ENCODE data around the gene DCANP1. TPM values are rescaled to one million over a fixed set of nuclear protein-coding genes. Genes with fewer than 3 reads are reported as not detected.
A peak's percentile ranks its signal among the peaks of the same experiment; 100 is the strongest.

The DCANP1 gene
- total and polyA plus RNA-seq, 2 of the 13 experiments (the other 11 are each of a cell fraction or from before 2014, with no cell fraction given), result not detected

- ChIA-PET CTCF (ENCODE audit: low intra/inter-chr PET ratio, low total read pairs) (no interaction called here), POLR2A (no interaction called here)
- TF ChIP-seq ZNF629 (CRISPR knock-in tag; conservative IDR thresholded peaks at IDR 0.05) (peak; percentile 84), ZNF788 (CRISPR knock-in tag; IDR thresholded peaks at IDR 0.05; ENCODE audit: borderline replicate concordance) (no peak), AHDC1 (CRISPR knock-in tag; IDR thresholded peaks at IDR 0.05; ENCODE audit: borderline replicate concordance) (no peak), GTF3A (CRISPR knock-in tag; conservative IDR thresholded peaks at IDR 0.05) (no peak), ZBTB43 (CRISPR knock-in tag; conservative IDR thresholded peaks at IDR 0.05) (no peak), SIX4 (CRISPR knock-in tag; IDR thresholded peaks at IDR 0.05) (no peak)
- no peaks in the 10 kb centered on the region for H4K20me1 ChIP-seq (ENCODE audit: insufficient read depth, low read length)
- H3K9ac ChIP-seq (ENCODE audit: insufficient read depth, low read depth, low read length), result no peak overlapping the region
- DNase-seq (ENCODE audit: low spot score) (no peak), FAIRE-seq (no peak), ATAC-seq (no peak)
- no TSS peak for BruUV-seq (replicated peaks)
- no peaks in the 10 kb centered on the region for H3K79me2 ChIP-seq (ENCODE audit: insufficient read depth, low read length)
- H3K27ac ChIP-seq (ENCODE audit: extremely low read length, insufficient read depth, low read length), result no peak overlapping the region
- H3K36me3 ChIP-seq (replicated peaks in 1 of 2; ENCODE audit: control insufficient read depth in 1 of 2, insufficient read depth in 2 of 2, low read length in 2 of 2), result no peaks in the 10 kb centered on the region
- no peak overlapping the region for H2AFZ ChIP-seq (ENCODE audit: low read length)
- H3K9me3 ChIP-seq (ENCODE audit: low read length), result no peaks in the 10 kb centered on the region
- peaks cover 95% of the 10 kb centered on the region for H3K4me1 ChIP-seq (ENCODE audit: insufficient read depth, low read length)
- 68% methylated on average over 12 of the region's 13 CpGs for WGBS (ENCODE audit: low lambda C conversion rate)
- in situ Hi-C loops (cut with HindIII; ENCODE audit: extremely low pct_ligation_motif_present, low pct_unique_long_range_greater_than_20kb) (no loop called here), intact Hi-C loops (cut with micrococcal nuclease; ENCODE audit: unreplicated experiment) (no loop called here)
- no peak overlapping the region for H3K4me2 ChIP-seq (ENCODE audit: low read depth, low read length)
- peaks cover 0 to 16% of the 10 kb centered on the region in 2 experiments; a peak in 3 of 5 replicates for H3K27me3 ChIP-seq (ENCODE audit: control insufficient read depth in 1 of 2, insufficient read depth in 2 of 2, low read length in 2 of 2)
- H3K4me3 ChIP-seq (replicated peaks in 1 of 3; ENCODE audit: insufficient read depth in 1 of 3, low read depth in 2 of 3, low read length in 3 of 3), result no peak overlapping the region
Observed at GRCh38 chr5:135486131-135487036, 39.2 kb upstream of the DCANP1 start.

Data from HepG2 (cell line).